Suprapubic skin (tissue), 4 donors: ENCODE results near the gene HIVEP2.

Source experiments
- POLR2A ChIP-seq, 2 donors: fragments of 450-650 bp; IDR thresholded peaks; one replicate each; pipeline ENCODE4 v1.6.1; 2017; ENCODE audit warnings: antibody characterized with exemption in 2 of 2, mild to moderate bottlenecking in 2 of 2, moderate library complexity in 2 of 2
- POLR2AphosphoS5 ChIP-seq, 3 donors: sonication (generic); formaldehyde crosslinking; IDR thresholded peaks; one replicate each; pipeline ENCODE4 v1.6.1; 2017; ENCODE audit warnings: antibody characterized with exemption in 3 of 3
- TF ChIP-seq, protein P1 (sequence below), 2 donors: fragments of 200-600 bp in 1 of 2; fragments of 450-650 bp in 1 of 2; sonication (generic) in 1 of 2; IDR thresholded peaks; one replicate each; pipeline ENCODE4 v1.5.1; 2016 to 2019; ENCODE audit warnings: antibody characterized with exemption in 2 of 2, mild to moderate bottlenecking in 1 of 2, moderate library complexity in 1 of 2

DNA sequence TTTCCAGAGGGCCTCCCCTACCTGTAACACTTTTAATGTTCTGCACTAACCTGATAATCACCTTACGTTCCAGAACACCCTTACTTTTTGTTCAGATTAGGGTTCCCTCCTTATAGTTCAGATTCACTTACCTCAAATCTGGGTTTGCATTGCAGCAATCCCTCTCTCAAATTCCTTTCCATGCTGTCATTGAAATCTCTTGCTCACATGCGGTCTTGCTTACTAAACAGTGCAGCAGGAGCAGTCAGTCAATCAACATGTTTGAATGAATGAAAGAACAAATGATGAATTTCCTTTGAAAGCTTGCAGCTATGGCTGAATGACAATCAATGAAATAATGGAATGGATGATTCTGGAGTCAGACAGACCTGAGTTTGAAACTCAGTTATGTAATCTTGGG, 200.1 kb downstream of the HIVEP2 start:
- TF ChIP-seq, protein P1, sequence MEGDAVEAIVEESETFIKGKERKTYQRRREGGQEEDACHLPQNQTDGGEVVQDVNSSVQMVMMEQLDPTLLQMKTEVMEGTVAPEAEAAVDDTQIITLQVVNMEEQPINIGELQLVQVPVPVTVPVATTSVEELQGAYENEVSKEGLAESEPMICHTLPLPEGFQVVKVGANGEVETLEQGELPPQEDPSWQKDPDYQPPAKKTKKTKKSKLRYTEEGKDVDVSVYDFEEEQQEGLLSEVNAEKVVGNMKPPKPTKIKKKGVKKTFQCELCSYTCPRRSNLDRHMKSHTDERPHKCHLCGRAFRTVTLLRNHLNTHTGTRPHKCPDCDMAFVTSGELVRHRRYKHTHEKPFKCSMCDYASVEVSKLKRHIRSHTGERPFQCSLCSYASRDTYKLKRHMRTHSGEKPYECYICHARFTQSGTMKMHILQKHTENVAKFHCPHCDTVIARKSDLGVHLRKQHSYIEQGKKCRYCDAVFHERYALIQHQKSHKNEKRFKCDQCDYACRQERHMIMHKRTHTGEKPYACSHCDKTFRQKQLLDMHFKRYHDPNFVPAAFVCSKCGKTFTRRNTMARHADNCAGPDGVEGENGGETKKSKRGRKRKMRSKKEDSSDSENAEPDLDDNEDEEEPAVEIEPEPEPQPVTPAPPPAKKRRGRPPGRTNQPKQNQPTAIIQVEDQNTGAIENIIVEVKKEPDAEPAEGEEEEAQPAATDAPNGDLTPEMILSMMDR (IDR thresholded peaks at IDR 0.05), result no peak
- no peak for TF ChIP-seq POLR2A (IDR thresholded peaks at IDR 0.05)
- TF ChIP-seq POLR2AphosphoS5 (IDR thresholded peaks at IDR 0.05), result no peak
